ENCODE data around the gene SIPA1L3. TPM values are rescaled to one million over a fixed set of nuclear protein-coding genes. Genes with fewer than 3 reads are reported as not detected.
A peak's percentile ranks its signal among the peaks of the same experiment; 100 is the strongest.

SIPA1L3 gene
- total and polyA plus RNA-seq, 9 of the 15 experiments (the other 6 are each of a cell fraction or from before 2014, with no cell fraction given) = 0.01 to 6.1 (median 2.5) TPM

DNA sequence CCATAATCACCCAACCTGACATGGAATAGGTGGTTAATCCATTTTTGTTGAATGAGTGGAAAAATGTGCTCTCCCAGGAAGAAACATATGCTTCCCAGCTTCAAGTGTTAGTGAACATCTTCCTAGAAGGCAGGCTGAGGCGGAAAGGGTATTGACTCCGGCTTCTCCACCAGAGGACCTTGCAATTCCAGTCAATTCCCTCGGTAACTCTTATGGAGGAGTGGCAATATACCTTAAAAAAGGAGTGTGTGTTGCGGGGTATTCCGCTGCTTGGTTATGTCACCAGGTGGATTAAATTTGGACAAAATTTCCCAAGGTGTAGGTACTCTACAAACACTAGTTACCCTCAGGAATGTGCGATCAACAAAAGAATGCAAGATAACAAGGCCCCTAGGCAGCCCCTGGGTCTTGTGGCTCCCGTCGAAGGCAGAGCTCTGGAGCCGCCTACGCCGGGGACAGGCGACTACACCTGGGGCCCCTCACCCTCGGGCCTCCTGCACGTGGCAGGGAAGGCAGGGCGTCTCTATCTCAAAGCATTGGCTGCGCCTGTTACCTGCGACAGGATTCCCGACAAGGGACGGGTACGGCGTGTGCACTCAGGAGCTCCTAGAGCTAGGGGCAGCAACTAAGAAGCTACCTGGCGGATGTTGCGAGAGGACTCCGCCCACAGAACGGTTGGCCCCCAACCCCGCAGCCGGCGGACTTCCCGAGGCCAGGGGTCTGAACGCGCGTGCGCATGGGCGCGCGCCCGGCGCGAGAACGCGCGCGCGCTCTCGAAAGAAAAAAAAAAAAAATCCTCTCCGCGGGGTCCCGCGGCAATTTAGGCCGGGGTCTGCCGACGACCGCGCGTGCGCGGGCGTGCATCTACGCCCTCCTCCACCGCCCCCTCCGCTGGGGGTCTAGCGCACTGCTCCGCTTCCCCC lies 801 bp upstream of the SIPA1L3 start, which contains the start of gene WDR87 (continued):
- TF ChIP-seq COPS2 (conservative IDR thresholded peaks at IDR 0.05) (no peak), NFIC (IDR thresholded peaks at IDR 0.05) (0 out of 2 replicates have a peak, but pooled peaks have one; percentile 5), TARDBP (IDR thresholded peaks at IDR 0.05) (no peak), IRF2 (CRISPR knock-in tag; IDR thresholded peaks at IDR 0.05) (no peak), ZNF395 (CRISPR knock-in tag; IDR thresholded peaks at IDR 0.05) (peak; percentile 93), NCOA1 (IDR thresholded peaks at IDR 0.05; ENCODE audit: low read depth) (no peak), ZNF274 (IDR thresholded peaks at IDR 0.05; ENCODE audit: borderline replicate concordance, low read depth, low read length) (no peak), ZNF146 (CRISPR knock-in tag; IDR thresholded peaks at IDR 0.05; ENCODE audit: unreplicated experiment) (no peak), NEUROD1 (IDR thresholded peaks at IDR 0.05; ENCODE audit: borderline replicate concordance, low read depth, low read length, partially characterized antibody) (no peak), ADNP (tag; IDR thresholded peaks at IDR 0.05) (no peak)
- TF ChIP-seq, protein P1, sequence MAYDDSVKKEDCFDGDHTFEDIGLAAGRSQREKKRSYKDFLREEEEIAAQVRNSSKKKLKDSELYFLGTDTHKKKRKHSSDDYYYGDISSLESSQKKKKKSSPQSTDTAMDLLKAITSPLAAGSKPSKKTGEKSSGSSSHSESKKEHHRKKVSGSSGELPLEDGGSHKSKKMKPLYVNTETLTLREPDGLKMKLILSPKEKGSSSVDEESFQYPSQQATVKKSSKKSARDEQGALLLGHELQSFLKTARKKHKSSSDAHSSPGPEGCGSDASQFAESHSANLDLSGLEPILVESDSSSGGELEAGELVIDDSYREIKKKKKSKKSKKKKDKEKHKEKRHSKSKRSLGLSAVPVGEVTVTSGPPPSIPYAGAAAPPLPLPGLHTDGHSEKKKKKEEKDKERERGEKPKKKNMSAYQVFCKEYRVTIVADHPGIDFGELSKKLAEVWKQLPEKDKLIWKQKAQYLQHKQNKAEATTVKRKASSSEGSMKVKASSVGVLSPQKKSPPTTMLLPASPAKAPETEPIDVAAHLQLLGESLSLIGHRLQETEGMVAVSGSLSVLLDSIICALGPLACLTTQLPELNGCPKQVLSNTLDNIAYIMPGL (CRISPR knock-in tag; IDR thresholded peaks at IDR 0.05) = no peak
- TF ChIP-seq, protein P2, sequence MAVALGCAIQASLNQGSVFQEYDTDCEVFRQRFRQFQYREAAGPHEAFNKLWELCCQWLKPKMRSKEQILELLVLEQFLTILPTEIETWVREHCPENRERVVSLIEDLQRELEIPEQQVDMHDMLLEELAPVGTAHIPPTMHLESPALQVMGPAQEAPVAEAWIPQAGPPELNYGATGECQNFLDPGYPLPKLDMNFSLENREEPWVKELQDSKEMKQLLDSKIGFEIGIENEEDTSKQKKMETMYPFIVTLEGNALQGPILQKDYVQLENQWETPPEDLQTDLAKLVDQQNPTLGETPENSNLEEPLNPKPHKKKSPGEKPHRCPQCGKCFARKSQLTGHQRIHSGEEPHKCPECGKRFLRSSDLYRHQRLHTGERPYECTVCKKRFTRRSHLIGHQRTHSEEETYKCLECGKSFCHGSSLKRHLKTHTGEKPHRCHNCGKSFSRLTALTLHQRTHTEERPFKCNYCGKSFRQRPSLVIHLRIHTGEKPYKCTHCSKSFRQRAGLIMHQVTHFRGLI (CRISPR knock-in tag; IDR thresholded peaks at IDR 0.05) = no peak
- TF ChIP-seq, protein P3, sequence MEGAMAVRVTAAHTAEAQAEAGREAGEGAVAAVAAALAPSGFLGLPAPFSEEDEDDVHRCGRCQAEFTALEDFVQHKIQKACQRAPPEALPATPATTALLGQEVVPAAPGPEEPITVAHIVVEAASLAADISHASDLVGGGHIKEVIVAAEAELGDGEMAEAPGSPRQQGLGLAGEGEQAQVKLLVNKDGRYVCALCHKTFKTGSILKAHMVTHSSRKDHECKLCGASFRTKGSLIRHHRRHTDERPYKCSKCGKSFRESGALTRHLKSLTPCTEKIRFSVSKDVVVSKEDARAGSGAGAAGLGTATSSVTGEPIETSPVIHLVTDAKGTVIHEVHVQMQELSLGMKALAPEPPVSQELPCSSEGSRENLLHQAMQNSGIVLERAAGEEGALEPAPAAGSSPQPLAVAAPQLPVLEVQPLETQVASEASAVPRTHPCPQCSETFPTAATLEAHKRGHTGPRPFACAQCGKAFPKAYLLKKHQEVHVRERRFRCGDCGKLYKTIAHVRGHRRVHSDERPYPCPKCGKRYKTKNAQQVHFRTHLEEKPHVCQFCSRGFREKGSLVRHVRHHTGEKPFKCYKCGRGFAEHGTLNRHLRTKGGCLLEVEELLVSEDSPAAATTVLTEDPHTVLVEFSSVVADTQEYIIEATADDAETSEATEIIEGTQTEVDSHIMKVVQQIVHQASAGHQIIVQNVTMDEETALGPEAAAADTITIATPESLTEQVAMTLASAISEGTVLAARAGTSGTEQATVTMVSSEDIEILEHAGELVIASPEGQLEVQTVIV (CRISPR knock-in tag; IDR thresholded peaks at IDR 0.05; ENCODE audit: borderline replicate concordance) = no peak
- TF ChIP-seq, protein P4, sequence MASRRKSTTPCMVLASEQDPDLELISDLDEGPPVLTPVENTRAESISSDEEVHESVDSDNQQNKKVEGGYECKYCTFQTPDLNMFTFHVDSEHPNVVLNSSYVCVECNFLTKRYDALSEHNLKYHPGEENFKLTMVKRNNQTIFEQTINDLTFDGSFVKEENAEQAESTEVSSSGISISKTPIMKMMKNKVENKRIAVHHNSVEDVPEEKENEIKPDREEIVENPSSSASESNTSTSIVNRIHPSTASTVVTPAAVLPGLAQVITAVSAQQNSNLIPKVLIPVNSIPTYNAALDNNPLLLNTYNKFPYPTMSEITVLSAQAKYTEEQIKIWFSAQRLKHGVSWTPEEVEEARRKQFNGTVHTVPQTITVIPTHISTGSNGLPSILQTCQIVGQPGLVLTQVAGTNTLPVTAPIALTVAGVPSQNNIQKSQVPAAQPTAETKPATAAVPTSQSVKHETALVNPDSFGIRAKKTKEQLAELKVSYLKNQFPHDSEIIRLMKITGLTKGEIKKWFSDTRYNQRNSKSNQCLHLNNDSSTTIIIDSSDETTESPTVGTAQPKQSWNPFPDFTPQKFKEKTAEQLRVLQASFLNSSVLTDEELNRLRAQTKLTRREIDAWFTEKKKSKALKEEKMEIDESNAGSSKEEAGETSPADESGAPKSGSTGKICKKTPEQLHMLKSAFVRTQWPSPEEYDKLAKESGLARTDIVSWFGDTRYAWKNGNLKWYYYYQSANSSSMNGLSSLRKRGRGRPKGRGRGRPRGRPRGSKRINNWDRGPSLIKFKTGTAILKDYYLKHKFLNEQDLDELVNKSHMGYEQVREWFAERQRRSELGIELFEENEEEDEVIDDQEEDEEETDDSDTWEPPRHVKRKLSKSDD (conservative IDR thresholded peaks at IDR 0.05; ENCODE audit: low read length) = no peak

Data from K562 (cell line).